Measurements from ENCODE around the gene GATAD2B.
A peak's percentile ranks its signal among the peaks of the same experiment; 100 is the strongest.

The GATAD2B gene

DNA sequence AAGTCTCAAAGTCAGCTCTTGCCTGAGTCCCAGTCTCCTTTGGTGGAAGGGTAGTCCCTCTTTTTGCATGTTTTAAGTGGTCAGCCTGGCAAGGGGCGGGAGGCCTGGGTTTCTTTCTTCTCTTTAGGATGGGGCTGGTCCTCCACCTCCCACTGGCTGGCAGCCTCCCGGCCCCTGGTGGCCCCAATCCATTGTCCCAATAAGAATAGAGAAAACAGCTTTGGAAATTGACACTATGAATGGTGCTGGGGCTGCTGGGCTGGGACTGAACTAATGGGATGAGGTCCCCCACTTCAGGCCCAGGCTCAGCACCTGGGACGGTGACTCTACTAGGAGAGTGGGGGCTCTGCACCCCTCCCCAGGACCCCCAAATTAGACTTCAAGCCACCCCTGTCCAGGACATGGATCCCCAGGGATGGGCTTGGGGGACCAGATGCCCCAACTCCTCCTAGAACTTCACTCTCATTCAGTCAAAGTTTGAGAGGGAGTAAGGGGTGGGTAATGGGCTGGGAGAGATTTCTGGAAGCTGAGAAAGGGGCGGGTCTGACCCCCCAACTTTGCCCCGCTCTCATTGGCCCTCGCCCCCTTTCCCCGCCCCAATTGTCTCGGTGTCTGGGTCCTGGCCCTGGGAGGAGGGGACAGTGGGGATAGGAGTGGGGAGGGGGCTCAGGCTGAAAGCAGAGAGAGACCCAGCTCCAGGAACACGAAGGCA, 129.4 kb downstream of the GATAD2B start:
- H3F3A ChIP-seq (ENCODE audit: insufficient read depth, low read length), result no peaks in the 10 kb centered on the region
- no peak overlapping the region for H2AFZ ChIP-seq (ENCODE audit: low read length)

DNA sequence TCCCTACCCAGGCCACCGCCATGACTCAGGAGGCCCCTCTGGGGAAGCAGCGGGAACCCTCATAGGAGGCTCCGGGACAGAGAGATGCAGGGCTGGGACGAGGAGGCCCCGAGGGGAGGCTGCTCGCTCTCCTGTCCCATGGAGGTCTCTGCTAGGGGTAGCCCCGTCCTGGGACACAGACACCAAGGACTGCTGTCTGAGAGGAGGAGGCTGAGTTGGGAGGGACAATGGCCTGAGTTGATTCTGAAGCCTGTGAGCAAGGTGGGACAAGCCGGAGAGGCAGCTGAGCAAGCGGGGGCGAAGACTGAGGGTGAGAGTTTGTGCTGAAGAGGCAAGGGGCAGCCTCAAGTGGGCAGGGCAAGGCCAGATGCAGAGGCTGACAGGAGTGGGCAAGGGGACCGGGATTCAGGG, 130.1 kb downstream of the GATAD2B start:
- H3K27me3 ChIP-seq (ENCODE audit: insufficient read depth, low read length), result no peaks in the 10 kb centered on the region
- H3K36me3 ChIP-seq (ENCODE audit: insufficient read depth, low read length), result no peaks in the 10 kb centered on the region
- H3K9ac ChIP-seq (ENCODE audit: low read length), result no peak overlapping the region
- no peaks in the 10 kb centered on the region for H3K79me2 ChIP-seq (ENCODE audit: insufficient read depth, low read length)
- no peak overlapping the region for H2AFZ ChIP-seq (ENCODE audit: low read length)
- H3K9me3 ChIP-seq (ENCODE audit: low read length), result no peaks in the 10 kb centered on the region
- H3K27ac ChIP-seq (ENCODE audit: low read depth, low read length, poor library complexity, severe bottlenecking), result no peak overlapping the region
- H3K4me1 ChIP-seq (ENCODE audit: insufficient read depth, low read length, severe bottlenecking), result peaks cover 25% of the 10 kb centered on the region
- no peak overlapping the region for H3K4me2 ChIP-seq (ENCODE audit: low read length)
- no peaks in the 10 kb centered on the region for H4K20me1 ChIP-seq (ENCODE audit: insufficient read depth, low read length)
- H3K9me2 ChIP-seq (ENCODE audit: low read depth, low read length), result no peaks in the 10 kb centered on the region
- TF ChIP-seq, protein P1, sequence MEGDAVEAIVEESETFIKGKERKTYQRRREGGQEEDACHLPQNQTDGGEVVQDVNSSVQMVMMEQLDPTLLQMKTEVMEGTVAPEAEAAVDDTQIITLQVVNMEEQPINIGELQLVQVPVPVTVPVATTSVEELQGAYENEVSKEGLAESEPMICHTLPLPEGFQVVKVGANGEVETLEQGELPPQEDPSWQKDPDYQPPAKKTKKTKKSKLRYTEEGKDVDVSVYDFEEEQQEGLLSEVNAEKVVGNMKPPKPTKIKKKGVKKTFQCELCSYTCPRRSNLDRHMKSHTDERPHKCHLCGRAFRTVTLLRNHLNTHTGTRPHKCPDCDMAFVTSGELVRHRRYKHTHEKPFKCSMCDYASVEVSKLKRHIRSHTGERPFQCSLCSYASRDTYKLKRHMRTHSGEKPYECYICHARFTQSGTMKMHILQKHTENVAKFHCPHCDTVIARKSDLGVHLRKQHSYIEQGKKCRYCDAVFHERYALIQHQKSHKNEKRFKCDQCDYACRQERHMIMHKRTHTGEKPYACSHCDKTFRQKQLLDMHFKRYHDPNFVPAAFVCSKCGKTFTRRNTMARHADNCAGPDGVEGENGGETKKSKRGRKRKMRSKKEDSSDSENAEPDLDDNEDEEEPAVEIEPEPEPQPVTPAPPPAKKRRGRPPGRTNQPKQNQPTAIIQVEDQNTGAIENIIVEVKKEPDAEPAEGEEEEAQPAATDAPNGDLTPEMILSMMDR (IDR thresholded peaks at IDR 0.05; ENCODE audit: low read length), result no peak
- no peak for TF ChIP-seq EZH2 (IDR thresholded peaks at IDR 0.05; ENCODE audit: borderline replicate concordance, low read length)
- H3K4me3 ChIP-seq (ENCODE audit: low read depth, low read length, poor library complexity, severe bottlenecking), result no peak overlapping the region
- H3F3A ChIP-seq (ENCODE audit: insufficient read depth, low read length), result no peaks in the 10 kb centered on the region

More for the DNA sequence above, 129.4 kb downstream of the GATAD2B start:
- no peak overlapping the region for H3K4me3 ChIP-seq (ENCODE audit: low read depth, low read length, poor library complexity, severe bottlenecking)
- peaks cover 33% of the 10 kb centered on the region for H3K4me1 ChIP-seq (ENCODE audit: insufficient read depth, low read length, severe bottlenecking)
- H3K27ac ChIP-seq (ENCODE audit: low read depth, low read length, poor library complexity, severe bottlenecking), result no peak overlapping the region
- no peaks in the 10 kb centered on the region for H3K79me2 ChIP-seq (ENCODE audit: insufficient read depth, low read length)
- H3K9me2 ChIP-seq (ENCODE audit: low read depth, low read length), result no peaks in the 10 kb centered on the region
- no peaks in the 10 kb centered on the region for H4K20me1 ChIP-seq (ENCODE audit: insufficient read depth, low read length)
- no peak overlapping the region for H3K9ac ChIP-seq (ENCODE audit: low read length)
- H3K36me3 ChIP-seq (ENCODE audit: insufficient read depth, low read length), result no peaks in the 10 kb centered on the region
- H3K4me2 ChIP-seq (ENCODE audit: low read length), result no peak overlapping the region
- no peaks in the 10 kb centered on the region for H3K27me3 ChIP-seq (ENCODE audit: insufficient read depth, low read length)
- H3K9me3 ChIP-seq (ENCODE audit: low read length), result no peaks in the 10 kb centered on the region
- TF ChIP-seq, protein P1 (IDR thresholded peaks at IDR 0.05; ENCODE audit: low read length), result no peak

GRCh38 chr1:153791648-153792253, 131.0 kb downstream of the GATAD2B start:
- TF ChIP-seq, protein P1 (IDR thresholded peaks at IDR 0.05; ENCODE audit: low read length), result no peak
- no peak for TF ChIP-seq EZH2 (IDR thresholded peaks at IDR 0.05; ENCODE audit: borderline replicate concordance, low read length)

More at GRCh38 chr1:153791648-153792253, 131.0 kb downstream of the GATAD2B start:
- Histone ChIP-seq H3K4me2 (ENCODE audit: low read length) (0 out of 2 replicates have a peak overlapping the region, but pooled peaks have one; percentile 4), H4K20me1 (ENCODE audit: insufficient read depth, low read length) (no peaks in the 10 kb centered on the region), H3K36me3 (ENCODE audit: insufficient read depth, low read length) (no peaks in the 10 kb centered on the region), H3F3A (ENCODE audit: insufficient read depth, low read length) (no peaks in the 10 kb centered on the region), H3K4me3 (ENCODE audit: low read depth, low read length, poor library complexity, severe bottlenecking) (no peak overlapping the region), H3K9me3 (ENCODE audit: low read length) (no peaks in the 10 kb centered on the region), H3K9ac (ENCODE audit: low read length) (no peak overlapping the region), H3K4me1 (ENCODE audit: insufficient read depth, low read length, severe bottlenecking) (peaks cover 22% of the 10 kb centered on the region), H3K27ac (ENCODE audit: low read depth, low read length, poor library complexity, severe bottlenecking) (no peak overlapping the region), H3K9me2 (ENCODE audit: low read depth, low read length) (no peaks in the 10 kb centered on the region), H2AFZ (ENCODE audit: low read length) (no peak overlapping the region), H3K27me3 (ENCODE audit: insufficient read depth, low read length) (no peaks in the 10 kb centered on the region), H3K79me2 (ENCODE audit: insufficient read depth, low read length) (no peaks in the 10 kb centered on the region)

Data from OCI-LY1 (cell line).